Loucy (cell line): ENCODE results near the gene FCHSD2.

Experiments
- CTCF ChIP-seq: fragments of 200-600 bp; sonication (generic); conservative IDR thresholded peaks from 2 replicates; pipeline ENCODE4 v1.5.1; 2014; ENCODE audit warnings: mild to moderate bottlenecking, antibody characterized with exemption, low read length
- EZH2phosphoT487 ChIP-seq: fragments of 200-600 bp; IDR thresholded peaks from 2 replicates; pipeline ENCODE4 v1.6.1; 2018; ENCODE audit warnings: antibody characterized with exemption, mild to moderate bottlenecking, moderate library complexity, borderline replicate concordance

- TF ChIP-seq EZH2phosphoT487: no peak
- TF ChIP-seq CTCF: no peak
These were observed 82.2 kb downstream of the FCHSD2 start for GRCh38 chr11:73059915-73060314.
